Activated CD8-positive, alpha-beta T cell treated with anti-CD3 and anti-CD28 coated beads for 36 hours (primary cell): Measurements from ENCODE around the gene THBS1. TPM values are rescaled to one million over a fixed set of nuclear protein-coding genes. Genes with fewer than 3 reads are reported as not detected.

Source experiments
- ATAC-seq: fragments of 200-7000 bp; cut with Tn5 transposase; one replicate; pipeline ENCODE4 v1.10.0; 2021; ENCODE audit warnings: mild to moderate bottlenecking, moderate library complexity
- CTCF ChIA-PET: fragments of 350-600 bp; sonication (Branson Sonifier 250); formaldehyde crosslinking; loops from one replicate; lab custom pipeline; 2021; ENCODE audit warnings: antibody characterized with exemption; lab: Charles Lee
- POLR2A ChIA-PET: fragments of 350-600 bp; sonication (Branson Sonifier 250); formaldehyde crosslinking; loops from one replicate; lab custom pipeline; 2021; ENCODE audit warnings: antibody characterized with exemption; lab: Charles Lee
- DNase-seq: peaks from one replicate; pipeline ENCODE4 v3.0.0-alpha.2; 2020
- H3K27ac Mint-ChIP-seq: one replicate; pipeline ENCODE4 v1.8.0; 2021; ENCODE audit warnings: mild to moderate bottlenecking, mixed read lengths
- H3K27me3 Mint-ChIP-seq: one replicate; pipeline ENCODE4 v1.8.0; 2021; ENCODE audit warnings: mixed read lengths
- H3K36me3 Mint-ChIP-seq: one replicate; pipeline ENCODE4 v1.8.0; 2021; ENCODE audit warnings: low read depth, mixed read lengths
- H3K4me1 Mint-ChIP-seq: one replicate; pipeline ENCODE4 v1.8.0; 2021; ENCODE audit warnings: low read depth, mixed read lengths
- H3K4me3 Mint-ChIP-seq: one replicate; pipeline ENCODE4 v1.8.0; 2021; ENCODE audit warnings: mild to moderate bottlenecking, moderate library complexity, mixed read lengths
- H3K9me3 Mint-ChIP-seq: one replicate; pipeline ENCODE4 v1.8.0; 2021; ENCODE audit warnings: mixed read lengths
- intact Hi-C: fragments of 100-400 bp; cut with micrococcal nuclease; formaldehyde crosslinking; loops from one replicate; pipeline ENCODE4 v1.10.0; 2022
- total RNA-seq, 2 experiments: library from RNA; stranded (reverse); gene quantifications; one replicate each; pipeline ENCODE4 v1.2.3, GENCODE V29; 2021
- TF ChIP-seq, protein P1 (sequence below): fragments of 200-600 bp; IDR thresholded peaks from one replicate; pipeline ENCODE4 v1.8.0; 2022; ENCODE audit warnings: antibody characterized with exemption, mild to moderate bottlenecking

The THBS1 gene
- total RNA-seq, 2 experiments from 2014 or later, result 0.54 to 1.1 TPM

DNA sequence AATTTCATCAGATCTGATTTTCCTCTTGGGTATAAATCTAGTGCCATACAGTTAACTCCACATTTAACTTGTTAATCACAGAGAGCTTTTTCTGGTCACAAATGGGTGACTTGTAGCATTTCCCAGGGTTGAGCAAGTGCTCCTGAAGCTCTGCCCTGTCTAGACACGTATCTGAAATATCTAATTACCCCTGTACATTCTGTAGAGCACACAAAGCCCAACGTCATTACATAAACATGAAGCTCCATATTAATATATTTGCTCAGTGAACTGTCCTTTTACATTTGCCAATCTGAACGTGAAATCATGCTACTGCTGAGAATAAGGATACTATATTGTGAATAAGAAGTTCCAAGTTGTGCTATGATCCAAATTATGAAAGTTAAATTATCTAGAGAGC, 49.0 kb downstream of the THBS1 start:
- TF ChIP-seq, protein P1, sequence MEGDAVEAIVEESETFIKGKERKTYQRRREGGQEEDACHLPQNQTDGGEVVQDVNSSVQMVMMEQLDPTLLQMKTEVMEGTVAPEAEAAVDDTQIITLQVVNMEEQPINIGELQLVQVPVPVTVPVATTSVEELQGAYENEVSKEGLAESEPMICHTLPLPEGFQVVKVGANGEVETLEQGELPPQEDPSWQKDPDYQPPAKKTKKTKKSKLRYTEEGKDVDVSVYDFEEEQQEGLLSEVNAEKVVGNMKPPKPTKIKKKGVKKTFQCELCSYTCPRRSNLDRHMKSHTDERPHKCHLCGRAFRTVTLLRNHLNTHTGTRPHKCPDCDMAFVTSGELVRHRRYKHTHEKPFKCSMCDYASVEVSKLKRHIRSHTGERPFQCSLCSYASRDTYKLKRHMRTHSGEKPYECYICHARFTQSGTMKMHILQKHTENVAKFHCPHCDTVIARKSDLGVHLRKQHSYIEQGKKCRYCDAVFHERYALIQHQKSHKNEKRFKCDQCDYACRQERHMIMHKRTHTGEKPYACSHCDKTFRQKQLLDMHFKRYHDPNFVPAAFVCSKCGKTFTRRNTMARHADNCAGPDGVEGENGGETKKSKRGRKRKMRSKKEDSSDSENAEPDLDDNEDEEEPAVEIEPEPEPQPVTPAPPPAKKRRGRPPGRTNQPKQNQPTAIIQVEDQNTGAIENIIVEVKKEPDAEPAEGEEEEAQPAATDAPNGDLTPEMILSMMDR, result no peak
- intact Hi-C loops, result no loop called here
- ChIA-PET POLR2A (interaction anchor here (0.8 to 1.3 kb wide), 4 partner anchors 9 to 145 kb away, joined by 3 to 5 read pairs (median 4); no protein-coding TSS in a partner anchor), CTCF (interaction anchor here (0.6 to 1.3 kb wide), 3 partner anchors 13 to 76 kb away, joined by 3 to 4 read pairs (median 3); no protein-coding TSS in a partner anchor)
- DNase-seq (no peak), ATAC-seq (no peak)
- Mint-ChIP-seq H3K36me3 (peaks cover 4% of the 10 kb centered on the region), H3K27me3 (no peaks in the 10 kb centered on the region), H3K9me3 (no peaks in the 10 kb centered on the region), H3K27ac (peak overlapping the region; percentile 88), H3K4me1 (peaks cover 61% of the 10 kb centered on the region), H3K4me3 (no peak overlapping the region)

DNA sequence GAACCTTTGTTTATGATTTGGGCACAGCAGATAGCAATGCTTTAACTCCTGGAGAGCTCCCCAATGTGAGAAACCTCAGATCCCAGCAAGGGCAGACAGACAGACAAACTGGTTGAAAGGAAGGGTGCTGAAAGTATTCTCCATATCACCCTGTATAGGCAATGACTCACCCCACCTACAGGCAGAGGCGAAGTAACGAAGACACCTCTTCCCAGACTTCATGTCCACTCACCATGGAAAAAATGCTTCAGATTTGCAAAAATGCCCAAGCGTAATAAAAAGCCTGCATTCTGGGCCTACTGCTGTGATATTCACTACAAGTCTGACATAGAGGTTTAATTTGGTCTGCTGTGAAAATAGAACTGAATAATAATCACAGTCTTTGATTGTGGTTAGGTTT, 50.5 kb downstream of the THBS1 start:
- Mint-ChIP-seq H3K27me3 (no peaks in the 10 kb centered on the region), H3K4me3 (no peak overlapping the region), H3K27ac (peak overlapping the region; percentile 61), H3K36me3 (peaks cover 2% of the 10 kb centered on the region), H3K4me1 (peaks cover 46% of the 10 kb centered on the region), H3K9me3 (no peaks in the 10 kb centered on the region)
- TF ChIP-seq, protein P1, result no peak
- DNase-seq (peak; percentile 38), ATAC-seq (peak; percentile 43)
- intact Hi-C loops, result no loop called here
- ChIA-PET POLR2A (interaction anchor here (1.0 kb wide), 1 partner anchor 506 kb away, joined by 3 read pairs; no protein-coding TSS in a partner anchor), CTCF (interaction anchor here (0.6 to 1.0 kb wide), 2 partner anchors 9 to 13 kb away, joined by 3 read pairs; no protein-coding TSS in a partner anchor)

DNA sequence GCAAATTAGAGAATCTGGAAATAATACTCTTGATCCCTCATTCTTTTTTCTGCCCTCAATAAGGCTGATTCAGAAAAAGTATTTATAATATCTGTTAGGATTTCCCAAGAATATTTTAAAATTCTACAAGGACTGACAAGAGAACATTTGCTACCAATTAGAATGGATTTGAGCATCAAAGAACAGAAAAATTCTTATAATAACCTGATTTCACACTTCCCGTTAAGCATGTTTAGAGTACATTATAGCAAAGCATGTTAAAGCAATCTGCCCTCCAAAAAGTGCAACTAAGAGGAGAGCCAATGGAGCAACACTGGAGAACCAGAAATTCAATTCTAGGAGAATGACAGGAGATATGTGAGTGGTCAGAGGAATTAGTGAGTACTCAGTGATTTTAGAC, 57.2 kb downstream of the THBS1 start:
- peaks cover 2% of the 10 kb centered on the region for H3K9me3 Mint-ChIP-seq
- ChIA-PET POLR2A (no interaction called here), CTCF (no interaction called here)
- H3K27ac Mint-ChIP-seq, result no peak overlapping the region
- ATAC-seq (no peak), DNase-seq (no peak)
- peaks cover 26% of the 10 kb centered on the region for H3K4me1 Mint-ChIP-seq
- intact Hi-C loops, result no loop called here
- H3K36me3 Mint-ChIP-seq, result no peaks in the 10 kb centered on the region
- TF ChIP-seq, protein P1, result no peak
- peaks cover 9% of the 10 kb centered on the region for H3K27me3 Mint-ChIP-seq
- H3K4me3 Mint-ChIP-seq, result no peak overlapping the region

DNA sequence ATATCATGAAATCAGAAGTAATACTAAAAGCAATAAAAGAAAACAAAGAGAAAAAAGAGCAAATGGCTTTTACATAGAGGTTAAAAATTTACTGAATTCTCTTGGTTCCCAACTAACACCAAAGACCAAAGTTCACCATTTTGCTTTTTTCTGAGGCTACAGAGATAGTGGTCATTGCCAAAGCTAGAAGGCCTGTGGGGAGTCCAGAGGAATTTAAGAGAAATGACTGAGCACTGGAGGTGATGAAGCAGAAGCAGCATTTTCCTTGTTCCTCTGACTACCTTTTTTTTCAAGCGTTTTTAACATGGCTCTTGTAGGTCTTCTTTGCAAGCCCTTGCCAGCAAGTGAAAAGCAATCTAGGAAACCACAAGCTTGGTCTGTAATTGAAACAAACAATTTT, 58.2 kb downstream of the THBS1 start:
- no peaks in the 10 kb centered on the region for H3K36me3 Mint-ChIP-seq
- H3K27me3 Mint-ChIP-seq, result peaks cover 9% of the 10 kb centered on the region
- peaks cover 2% of the 10 kb centered on the region for H3K9me3 Mint-ChIP-seq
- H3K4me1 Mint-ChIP-seq, result peaks cover 36% of the 10 kb centered on the region
- TF ChIP-seq, protein P1, result no peak
- ChIA-PET POLR2A (interaction anchor here (1.0 kb wide), 1 partner anchor 9 kb away, joined by 4 read pairs; no protein-coding TSS in a partner anchor), CTCF (no interaction called here)
- H3K4me3 Mint-ChIP-seq, result no peak overlapping the region
- ATAC-seq (no peak), DNase-seq (no peak)
- intact Hi-C loops, result no loop called here
- H3K27ac Mint-ChIP-seq, result no peak overlapping the region

DNA sequence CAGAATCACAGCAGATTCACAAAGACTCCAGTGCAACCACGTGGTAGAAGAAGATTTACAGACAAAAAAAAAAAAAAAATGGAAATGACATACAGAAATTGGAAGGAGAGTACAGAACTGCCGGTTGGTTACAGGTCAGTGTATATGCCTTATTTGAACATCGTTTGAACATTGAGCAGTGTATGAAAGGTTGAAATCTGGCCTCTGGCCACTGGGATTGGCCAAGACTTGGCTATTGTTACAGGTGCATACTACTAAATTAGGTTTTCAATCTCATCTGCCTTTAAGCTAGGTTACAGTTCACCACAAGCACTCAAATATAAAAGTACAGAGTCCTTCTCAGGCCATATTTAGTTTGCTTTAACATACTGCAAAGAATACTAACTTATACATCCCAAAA, 59.8 kb downstream of the THBS1 start:
- intact Hi-C loops, result no loop called here
- Mint-ChIP-seq H3K9me3 (peaks cover 2% of the 10 kb centered on the region), H3K36me3 (no peaks in the 10 kb centered on the region), H3K4me3 (no peak overlapping the region), H3K27ac (no peak overlapping the region), H3K27me3 (peaks cover 9% of the 10 kb centered on the region), H3K4me1 (peaks cover 41% of the 10 kb centered on the region)
- TF ChIP-seq, protein P1, result no peak
- ChIA-PET CTCF (interaction anchor here (0.9 to 1.2 kb wide), 3 partner anchors 10 to 60 kb away, joined by 3 to 5 read pairs (median 5); no protein-coding TSS in a partner anchor), POLR2A (interaction anchor here (1.5 kb wide), 1 partner anchor 16 kb away, joined by 6 read pairs; no protein-coding TSS in a partner anchor)
- DNase-seq (no peak), ATAC-seq (no peak)
